OCI-LY1 (cell line): ENCODE data around the gene RAD51B.

Experiments used
- H2AFZ ChIP-seq: fragments of 200-600 bp; sonication (generic), shearing (Covaris generic); 2 replicates; pipeline ENCODE4 v1.6.0; 2014; ENCODE audit warnings: antibody characterized with exemption, mild to moderate bottlenecking, low read length
- H3F3A ChIP-seq: fragments of 200-600 bp; sonication (generic), shearing (Covaris generic); 2 replicates; pipeline ENCODE4 v1.6.0; 2014; ENCODE audit warnings: mild to moderate bottlenecking, antibody characterized with exemption, low read length, moderate library complexity; ENCODE audit not compliant: insufficient read depth
- H3K27ac ChIP-seq: fragments of 200-600 bp; sonication (generic); 2 replicates; pipeline ENCODE4 v1.5.1; 2014; ENCODE audit warnings: low read length, mixed run types, mild to moderate bottlenecking, low read depth; ENCODE audit not compliant: poor library complexity, severe bottlenecking
- H3K27me3 ChIP-seq: fragments of 200-600 bp; sonication (generic); 2 replicates; pipeline ENCODE4 v1.6.0; 2014; ENCODE audit warnings: antibody characterized with exemption, mild to moderate bottlenecking, low read length, moderate library complexity; ENCODE audit not compliant: insufficient read depth
- H3K36me3 ChIP-seq: fragments of 200-600 bp; sonication (generic); 2 replicates; pipeline ENCODE4 v1.6.1; 2014; ENCODE audit warnings: mild to moderate bottlenecking, antibody characterized with exemption, low read length, moderate library complexity, mixed read lengths; ENCODE audit not compliant: insufficient read depth
- H3K4me1 ChIP-seq: fragments of 200-600 bp; sonication (generic); 2 replicates; pipeline ENCODE4 v1.5.1; 2014; ENCODE audit warnings: mild to moderate bottlenecking, low read length, moderate library complexity; ENCODE audit not compliant: insufficient read depth, severe bottlenecking
- H3K4me2 ChIP-seq: fragments of 200-600 bp; sonication (generic), shearing (Covaris generic); 2 replicates; pipeline ENCODE4 v1.6.1; 2014; ENCODE audit warnings: low read length
- H3K4me3 ChIP-seq: fragments of 200-600 bp; sonication (generic); 2 replicates; pipeline ENCODE4 v1.5.1; 2014; ENCODE audit warnings: low read length, low read depth, mild to moderate bottlenecking, mixed read lengths; ENCODE audit not compliant: poor library complexity, severe bottlenecking
- H3K79me2 ChIP-seq: fragments of 200-600 bp; shearing (Covaris generic); 2 replicates; pipeline ENCODE4 v1.6.1; 2016; ENCODE audit warnings: mixed run types, low read length, mixed read lengths; ENCODE audit not compliant: insufficient read depth
- H3K9ac ChIP-seq: fragments of 200-600 bp; sonication (generic), shearing (Covaris generic); 2 replicates; pipeline ENCODE4 v1.6.1; 2014; ENCODE audit warnings: mild to moderate bottlenecking, low read length, mixed read lengths
- H3K9me2 ChIP-seq: fragments of 200-600 bp; sonication (generic), shearing (Covaris generic); 2 replicates; pipeline ENCODE4 v1.6.1; 2014; ENCODE audit warnings: low read depth, mild to moderate bottlenecking, low read length, mixed read lengths
- H3K9me3 ChIP-seq: fragments of 200-600 bp; shearing (Covaris generic); 2 replicates; pipeline ENCODE4 v1.6.1; 2014; ENCODE audit warnings: low read length, mixed read lengths
- H4K20me1 ChIP-seq: fragments of 200-600 bp; sonication (generic), shearing (Covaris generic); 2 replicates; pipeline ENCODE4 v1.6.0; 2016; ENCODE audit warnings: mild to moderate bottlenecking, low read length; ENCODE audit not compliant: insufficient read depth
- CTCF ChIP-seq: fragments of 200-600 bp; sonication (generic), shearing (Covaris generic); IDR thresholded peaks from 2 replicates; pipeline ENCODE4 v1.5.1; 2017; ENCODE audit warnings: mild to moderate bottlenecking, antibody characterized with exemption, low read length, moderate library complexity, mixed read lengths
- EZH2 ChIP-seq: fragments of 200-600 bp; sonication (generic), shearing (Covaris generic); IDR thresholded peaks from 2 replicates; pipeline ENCODE4 v1.8.0; 2017; ENCODE audit warnings: borderline replicate concordance, mixed run types, mild to moderate bottlenecking, antibody characterized with exemption, low read length, moderate library complexity, mixed read lengths

Gene RAD51B

GRCh38 chr14:68467425-68467824 is 647.8 kb downstream of the RAD51B start:
- H2AFZ ChIP-seq: no peak overlapping the region
- H3F3A ChIP-seq: no peaks in the 10 kb centered on the region
- H3K9me3 ChIP-seq: no peaks in the 10 kb centered on the region
- H3K36me3 ChIP-seq: no peaks in the 10 kb centered on the region
- H3K9me2 ChIP-seq: no peaks in the 10 kb centered on the region
- peaks cover 17% of the 10 kb centered on the region for H3K4me1 ChIP-seq
- H3K27ac ChIP-seq: no peak overlapping the region
- TF ChIP-seq EZH2 (no peak), CTCF (no peak)
- no peaks in the 10 kb centered on the region for H3K27me3 ChIP-seq
- H3K4me2 ChIP-seq: no peak overlapping the region
- H3K4me3 ChIP-seq: no peak overlapping the region
- H4K20me1 ChIP-seq: no peaks in the 10 kb centered on the region
- no peak overlapping the region for H3K9ac ChIP-seq
- no peaks in the 10 kb centered on the region for H3K79me2 ChIP-seq

DNA sequence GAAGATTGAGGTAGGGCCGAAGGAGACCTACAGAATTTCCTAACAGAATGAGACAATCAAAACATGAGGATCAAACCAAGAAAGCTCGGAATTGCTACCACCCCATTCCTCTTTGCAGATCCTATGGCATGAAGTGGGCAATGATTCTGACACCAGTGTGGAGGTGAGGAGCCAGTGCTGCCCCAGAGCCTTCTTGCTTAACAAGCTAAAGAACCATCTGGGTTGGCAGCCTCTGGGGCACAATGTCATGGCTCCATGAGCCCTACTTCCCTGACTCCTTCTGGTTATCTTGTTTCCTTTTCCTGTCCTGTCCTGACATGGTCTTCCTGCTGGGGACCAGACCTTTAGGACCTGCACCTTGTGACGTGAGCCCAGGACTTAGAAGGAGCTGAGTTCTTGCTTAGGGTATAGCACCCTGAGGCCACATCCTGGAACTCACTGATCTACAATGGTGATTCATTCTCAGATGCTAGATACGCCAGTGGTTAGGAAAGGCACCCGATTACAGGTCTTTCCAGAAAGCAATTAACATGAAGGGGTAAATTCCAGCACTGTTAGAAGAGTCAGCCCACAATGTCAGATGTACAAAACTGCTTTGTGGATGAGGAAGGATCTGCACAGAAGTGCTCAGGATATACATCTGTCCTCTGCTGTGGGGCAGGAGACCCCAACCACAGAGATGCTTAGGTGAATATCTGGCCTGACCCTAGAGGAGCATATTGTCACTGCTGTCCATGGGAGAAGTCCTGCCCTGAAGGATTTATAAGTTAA is 649.0 kb downstream of the RAD51B start:
- Histone ChIP-seq H3K27ac (no peak overlapping the region), H3K4me1 (peaks cover 25% of the 10 kb centered on the region), H3K4me2 (no peak overlapping the region), H3K9ac (no peak overlapping the region), H4K20me1 (no peaks in the 10 kb centered on the region), H3K9me3 (no peaks in the 10 kb centered on the region), H3K4me3 (no peak overlapping the region), H3K9me2 (no peaks in the 10 kb centered on the region), H3K36me3 (no peaks in the 10 kb centered on the region), H2AFZ (no peak overlapping the region), H3K27me3 (no peaks in the 10 kb centered on the region), H3K79me2 (no peaks in the 10 kb centered on the region), H3F3A (no peaks in the 10 kb centered on the region)
- TF ChIP-seq CTCF (no peak), EZH2 (no peak)

- Histone ChIP-seq H3K79me2 (no peaks in the 10 kb centered on the region), H3F3A (no peaks in the 10 kb centered on the region), H3K9ac (no peak overlapping the region), H3K9me3 (no peaks in the 10 kb centered on the region), H3K36me3 (no peaks in the 10 kb centered on the region), H3K4me2 (no peak overlapping the region), H3K4me1 (peaks cover 25% of the 10 kb centered on the region), H3K27me3 (no peaks in the 10 kb centered on the region), H3K27ac (no peak overlapping the region), H3K9me2 (no peaks in the 10 kb centered on the region), H3K4me3 (no peak overlapping the region), H2AFZ (no peak overlapping the region), H4K20me1 (no peaks in the 10 kb centered on the region)
- TF ChIP-seq EZH2: no peak
- no peak for TF ChIP-seq CTCF
Observed at GRCh38 chr14:68469208-68469713, 649.7 kb downstream of the RAD51B start.
